ENCODE measurements around the gene CGB7. TPM values are rescaled to one million over a fixed set of nuclear protein-coding genes. Genes with fewer than 3 reads are reported as not detected.

Gene CGB7
- total and polyA plus RNA-seq, 12 donors: 0.13 to 0.97 (median 0.21) TPM; not detected in 8

DNA sequence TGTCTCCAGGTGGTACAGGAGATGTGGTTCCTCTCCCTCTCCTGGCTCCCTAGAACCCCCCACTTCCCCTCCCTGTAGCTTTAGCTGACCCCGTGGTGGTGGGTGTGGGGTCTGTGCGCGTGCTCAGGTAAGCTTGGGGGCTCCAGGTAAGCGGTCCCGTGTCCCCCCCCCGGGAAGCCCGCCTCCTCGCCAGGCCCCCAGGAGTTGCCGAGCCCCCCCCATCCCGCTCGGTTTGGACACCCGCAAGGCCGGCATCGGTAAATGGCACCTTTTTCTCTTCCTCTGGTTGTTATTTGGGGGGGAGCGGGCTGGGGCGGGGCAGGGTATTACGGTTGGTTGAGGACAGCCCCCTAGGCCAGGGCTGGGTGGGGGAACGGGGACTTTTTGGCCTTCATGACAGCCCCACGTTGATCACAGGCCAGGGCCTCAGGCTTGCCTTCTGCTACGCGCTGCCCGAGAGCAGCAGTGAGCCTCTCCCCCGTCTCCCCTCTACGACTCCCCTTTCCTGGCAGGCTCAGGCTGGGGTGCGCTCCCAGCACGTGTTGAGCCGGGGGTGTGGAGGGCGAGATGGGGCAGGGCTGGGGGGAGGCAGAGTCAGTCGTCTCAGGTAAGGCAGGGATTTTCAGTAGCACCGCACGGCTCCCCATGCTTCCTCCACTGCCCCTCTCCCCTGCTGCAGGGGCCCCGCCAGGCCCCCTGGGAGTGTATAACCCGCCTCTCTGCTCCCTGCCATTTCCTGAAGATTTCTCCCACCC, 46.0 kb upstream of the CGB7 start:
- Histone ChIP-seq H3K9me3 (replicated peaks in 1 of 3) (no peaks in the 10 kb centered on the region), H3K4me3 (no peak overlapping the region), H3K4me1 (replicated peaks in 1 of 2) (peaks cover 0 to 5% of the 10 kb centered on the region in 2 donors), H3K36me3 (replicated peaks in 1 of 2) (peaks cover 0 to 93% of the 10 kb centered on the region in 2 donors), H3K27ac (no peak overlapping the region), H3K27me3 (no peaks in the 10 kb centered on the region)
- TF ChIP-seq, protein P1, sequence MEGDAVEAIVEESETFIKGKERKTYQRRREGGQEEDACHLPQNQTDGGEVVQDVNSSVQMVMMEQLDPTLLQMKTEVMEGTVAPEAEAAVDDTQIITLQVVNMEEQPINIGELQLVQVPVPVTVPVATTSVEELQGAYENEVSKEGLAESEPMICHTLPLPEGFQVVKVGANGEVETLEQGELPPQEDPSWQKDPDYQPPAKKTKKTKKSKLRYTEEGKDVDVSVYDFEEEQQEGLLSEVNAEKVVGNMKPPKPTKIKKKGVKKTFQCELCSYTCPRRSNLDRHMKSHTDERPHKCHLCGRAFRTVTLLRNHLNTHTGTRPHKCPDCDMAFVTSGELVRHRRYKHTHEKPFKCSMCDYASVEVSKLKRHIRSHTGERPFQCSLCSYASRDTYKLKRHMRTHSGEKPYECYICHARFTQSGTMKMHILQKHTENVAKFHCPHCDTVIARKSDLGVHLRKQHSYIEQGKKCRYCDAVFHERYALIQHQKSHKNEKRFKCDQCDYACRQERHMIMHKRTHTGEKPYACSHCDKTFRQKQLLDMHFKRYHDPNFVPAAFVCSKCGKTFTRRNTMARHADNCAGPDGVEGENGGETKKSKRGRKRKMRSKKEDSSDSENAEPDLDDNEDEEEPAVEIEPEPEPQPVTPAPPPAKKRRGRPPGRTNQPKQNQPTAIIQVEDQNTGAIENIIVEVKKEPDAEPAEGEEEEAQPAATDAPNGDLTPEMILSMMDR (IDR thresholded peaks at IDR 0.05): no peak
- no peak for TF ChIP-seq POLR2A (IDR thresholded peaks at IDR 0.05)
- WGBS, 4 donors: 75 to 89% (median 80%) methylated on average over 7 to 33 of the region's 33 CpGs
- DNase-seq: no peak
- intact Hi-C loops (cut with DNase I): loop anchor here in 1 of 2 donors (5.0 kb wide), 1 partner anchor 44 kb away; no protein-coding TSS in a partner anchor

DNA sequence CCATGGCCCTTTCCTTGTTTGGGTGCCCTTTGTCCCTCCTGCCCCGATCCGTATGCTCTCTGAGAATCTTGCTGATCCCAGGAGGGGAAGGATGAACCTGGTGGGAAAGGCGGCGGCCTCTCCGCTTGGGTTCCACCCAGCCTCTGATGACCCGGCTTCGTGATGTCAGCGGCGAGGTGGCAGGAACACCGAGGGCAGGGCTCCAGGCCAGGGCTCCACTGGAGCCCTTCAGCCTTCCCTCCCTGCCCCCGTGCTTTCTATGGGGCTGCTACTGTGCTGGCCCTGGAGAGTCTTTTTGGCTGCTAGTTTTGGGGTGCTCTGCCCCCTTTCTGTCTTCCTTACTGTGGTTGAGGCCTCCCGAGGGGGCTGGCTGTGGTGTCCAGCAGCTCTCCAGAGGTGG, 44.8 kb upstream of the CGB7 start:
- no peaks in the 10 kb centered on the region for H3K27me3 ChIP-seq
- WGBS, 4 donors: 81 to 87% (median 85%) methylated on average over 8 to 12 of the region's 12 CpGs
- H3K27ac ChIP-seq: no peak overlapping the region
- intact Hi-C loops (cut with DNase I): loop anchor here in 1 of 2 donors (5.0 kb wide), 1 partner anchor 45 kb away; no protein-coding TSS in a partner anchor
- H3K4me3 ChIP-seq: no peak overlapping the region
- H3K36me3 ChIP-seq (replicated peaks in 1 of 2): peaks cover 0 to 92% of the 10 kb centered on the region in 2 donors
- peaks cover 0 to 5% of the 10 kb centered on the region in 2 donors for H3K4me1 ChIP-seq (replicated peaks in 1 of 2)
- no peak for TF ChIP-seq POLR2A (IDR thresholded peaks at IDR 0.05)
- TF ChIP-seq, protein P1 (IDR thresholded peaks at IDR 0.05): no peak
- no peaks in the 10 kb centered on the region for H3K9me3 ChIP-seq (replicated peaks in 1 of 3)
- no peak for DNase-seq

DNA sequence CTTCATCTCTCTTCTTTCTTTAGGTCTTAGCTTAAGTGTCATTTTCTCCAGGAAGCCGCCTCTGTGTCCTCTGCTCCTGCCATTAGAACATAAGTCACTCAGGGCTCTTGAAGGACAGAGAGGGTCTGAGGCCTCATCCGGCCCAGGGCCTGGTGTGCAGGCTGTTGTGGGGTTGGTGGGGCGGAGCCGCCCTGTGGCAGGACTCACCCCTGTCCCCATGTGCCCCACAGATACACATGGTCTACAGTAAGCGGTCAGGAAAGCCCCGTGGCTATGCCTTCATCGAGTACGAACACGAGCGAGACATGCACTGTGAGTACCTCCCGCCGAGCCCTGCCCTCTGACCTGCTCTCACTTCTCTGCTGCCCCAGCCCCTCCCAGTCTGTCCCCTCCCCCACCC, 43.6 kb upstream of the CGB7 start:
- no peak for DNase-seq
- peaks cover 0 to 95% of the 10 kb centered on the region in 2 donors for H3K36me3 ChIP-seq (replicated peaks in 1 of 2)
- TF ChIP-seq, protein P1 (IDR thresholded peaks at IDR 0.05): no peak
- TF ChIP-seq POLR2A (IDR thresholded peaks at IDR 0.05): no peak

DNA sequence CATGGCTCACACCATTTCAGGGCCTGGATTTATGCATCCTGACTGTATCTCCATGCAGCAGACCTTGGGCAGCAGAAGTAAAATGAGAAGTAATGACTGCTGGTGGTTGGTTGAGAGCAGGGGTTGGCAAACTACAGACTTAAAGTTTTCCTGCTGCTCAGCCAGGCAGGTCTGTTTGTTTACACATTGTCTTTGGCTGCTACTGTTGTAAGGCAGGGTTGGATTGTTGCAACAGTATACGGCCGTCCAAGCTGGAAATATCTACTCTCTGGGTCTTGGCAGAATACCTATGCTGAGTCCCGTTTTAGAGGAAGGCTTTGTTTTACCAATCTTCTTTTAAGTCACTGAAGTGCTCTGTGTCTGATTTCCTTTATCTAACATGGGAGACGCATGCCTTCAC, 41.2 kb upstream of the CGB7 start:
- H3K4me3 ChIP-seq: no peak overlapping the region
- peaks cover 0 to 96% of the 10 kb centered on the region in 2 donors for H3K36me3 ChIP-seq (replicated peaks in 1 of 2)
- peaks cover 0 to 9% of the 10 kb centered on the region in 2 donors for H3K4me1 ChIP-seq (replicated peaks in 1 of 2)
- H3K27me3 ChIP-seq: no peaks in the 10 kb centered on the region
- intact Hi-C loops (cut with DNase I): loop anchor here (5.0 kb wide), 1 partner anchor 109 kb away; no protein-coding TSS in a partner anchor
- WGBS, 4 donors: 81 to 88% (median 83%) methylated on average over 4 of the region's 4 CpGs
- no peaks in the 10 kb centered on the region for H3K9me3 ChIP-seq (replicated peaks in 1 of 3)
- H3K27ac ChIP-seq: no peak overlapping the region
- TF ChIP-seq, protein P1 (IDR thresholded peaks at IDR 0.05): no peak
- no peak for TF ChIP-seq POLR2A (IDR thresholded peaks at IDR 0.05)
- no peak for DNase-seq

More for the DNA sequence above, 43.6 kb upstream of the CGB7 start:
- Histone ChIP-seq H3K4me1 (replicated peaks in 1 of 2) (no peaks in the 10 kb centered on the region), H3K9me3 (replicated peaks in 1 of 3) (no peaks in the 10 kb centered on the region), H3K4me3 (no peak overlapping the region), H3K27me3 (no peaks in the 10 kb centered on the region), H3K27ac (no peak overlapping the region)
- WGBS, 4 donors: 78 to 84% (median 81%) methylated on average over 12 of the region's 12 CpGs
- intact Hi-C loops (cut with DNase I): loop anchor here in 1 of 2 donors (5.0 kb wide), 1 partner anchor 46 kb away; no protein-coding TSS in a partner anchor

Data from adrenal gland (tissue), 12 donors.